HEK293 (cell line): ENCODE results near the gene RSPRY1.

Source experiments
- CTCF ChIA-PET: fragments of 350-600 bp; formaldehyde crosslinking; extraction: SDS; loops from one replicate; lab custom pipeline; 2021; ENCODE audit warnings: antibody characterized with exemption; lab: Yijun Ruan, JAX
- POLR2A ChIA-PET: fragments of 300-600 bp; formaldehyde crosslinking; extraction: SDS; loops from one replicate; lab custom pipeline; 2020; ENCODE audit warnings: antibody characterized with exemption, inconsistent platforms; lab: Yijun Ruan, JAX
- H3K27ac ChIP-seq: fragments of 200-500 bp; sonication (Bioruptor generic); 2 replicates; pipeline ENCODE4 v1.5.1; 2014; ENCODE audit warnings: low read depth, low read length, control low read depth, inconsistent platforms; ENCODE audit errors: extremely low read depth
- H3K36me3 ChIP-seq, 2 experiments: fragments of 200-500 bp in 1 of 2; sonication (Bioruptor generic) in 1 of 2; 1 replicate in 1 of 2; 2 replicates in 1 of 2; pipeline ENCODE4 v1.5.1; 2014 to 2017; ENCODE audit warnings: inconsistent platforms in 2 of 2, low read length in 2 of 2; ENCODE audit not compliant: control insufficient read depth in 2 of 2, insufficient read depth in 1 of 2
- H3K4me1 ChIP-seq: fragments of 200-500 bp; sonication (Bioruptor generic); 2 replicates; pipeline ENCODE4 v1.5.1; 2014; ENCODE audit warnings: mild to moderate bottlenecking, low read length, inconsistent platforms; ENCODE audit not compliant: control insufficient read depth, insufficient read depth
- H3K4me3 ChIP-seq: 2 replicates; pipeline ENCODE4 v1.5.1; 2011; ENCODE audit warnings: low read depth, mild to moderate bottlenecking, control low read depth, low read length, moderate library complexity
- H3K9me3 ChIP-seq: fragments of 200-500 bp; sonication (Bioruptor generic); 2 replicates; pipeline ENCODE4 v1.5.1; 2014; ENCODE audit warnings: low read depth, low read length, inconsistent platforms; ENCODE audit not compliant: control insufficient read depth, insufficient read depth
- OSR2 ChIP-seq: fragments of 450-650 bp; formaldehyde crosslinking; IDR thresholded peaks from 2 replicates; pipeline ENCODE4 v1.5.1; 2016; ENCODE audit warnings: missing biosample characterization, missing genetic modification characterization
- SCRT2 ChIP-seq: fragments of 450-650 bp; formaldehyde crosslinking; IDR thresholded peaks from 2 replicates; pipeline ENCODE4 v1.5.1; 2016; ENCODE audit warnings: missing biosample characterization, missing genetic modification characterization
- ZBTB11 ChIP-seq: fragments of 450-650 bp; formaldehyde crosslinking; conservative IDR thresholded peaks from 2 replicates; pipeline ENCODE4 v1.5.1; 2016; ENCODE audit warnings: low read depth, missing biosample characterization, missing genetic modification characterization
- ZBTB20 ChIP-seq: fragments of 450-650 bp; formaldehyde crosslinking; IDR thresholded peaks from 2 replicates; pipeline ENCODE4 v1.5.1; 2016; ENCODE audit warnings: missing biosample characterization, missing genetic modification characterization
- ZFP69B ChIP-seq: fragments of 450-650 bp; formaldehyde crosslinking; IDR thresholded peaks from 2 replicates; pipeline ENCODE4 v1.5.1; 2016; ENCODE audit warnings: missing biosample characterization, missing genetic modification characterization
- ZNF10 ChIP-seq: fragments of 450-650 bp; formaldehyde crosslinking; IDR thresholded peaks from 2 replicates; pipeline ENCODE4 v1.5.1; 2017; ENCODE audit warnings: missing biosample characterization, missing genetic modification characterization
- ZNF169 ChIP-seq: fragments of 450-650 bp; formaldehyde crosslinking; IDR thresholded peaks from 2 replicates; pipeline ENCODE4 v1.5.1; 2016; ENCODE audit warnings: missing biosample characterization, missing genetic modification characterization
- ZNF18 ChIP-seq: fragments of 450-650 bp; formaldehyde crosslinking; IDR thresholded peaks from 2 replicates; pipeline ENCODE4 v1.5.1; 2016; ENCODE audit warnings: missing biosample characterization, missing genetic modification characterization
- ZNF19 ChIP-seq: fragments of 450-650 bp; formaldehyde crosslinking; IDR thresholded peaks from 2 replicates; pipeline ENCODE4; 2016; ENCODE audit warnings: missing biosample characterization, missing genetic modification characterization, low read depth
- ZNF23 ChIP-seq: fragments of 450-650 bp; formaldehyde crosslinking; IDR thresholded peaks from 2 replicates; pipeline ENCODE4 v1.5.1; 2016; ENCODE audit warnings: missing biosample characterization, missing genetic modification characterization, borderline replicate concordance
- ZNF311 ChIP-seq: fragments of 450-650 bp; formaldehyde crosslinking; IDR thresholded peaks from 2 replicates; pipeline ENCODE4 v1.5.1; 2017; ENCODE audit warnings: missing biosample characterization, missing genetic modification characterization, borderline replicate concordance
- ZNF354C ChIP-seq: fragments of 450-650 bp; formaldehyde crosslinking; IDR thresholded peaks from 2 replicates; pipeline ENCODE4 v1.5.1; 2016; ENCODE audit warnings: missing biosample characterization, missing genetic modification characterization, low read depth, borderline replicate concordance
- ZNF404 ChIP-seq: fragments of 450-650 bp; formaldehyde crosslinking; IDR thresholded peaks from 2 replicates; pipeline ENCODE4 v1.5.1; 2017; ENCODE audit warnings: missing biosample characterization, missing genetic modification characterization
- ZNF473 ChIP-seq: fragments of 450-650 bp; formaldehyde crosslinking; IDR thresholded peaks from 2 replicates; pipeline ENCODE4 v1.5.1; 2017; ENCODE audit warnings: missing biosample characterization, missing genetic modification characterization
- ZNF501 ChIP-seq: fragments of 450-650 bp; formaldehyde crosslinking; IDR thresholded peaks from 2 replicates; pipeline ENCODE4 v1.5.1; 2016; ENCODE audit warnings: missing biosample characterization, missing genetic modification characterization
- ZNF513 ChIP-seq: fragments of 450-650 bp; IDR thresholded peaks from 2 replicates; pipeline ENCODE4 v1.5.1; 2018; ENCODE audit warnings: missing biosample characterization, missing genetic modification characterization
- ZNF549 ChIP-seq: fragments of 450-650 bp; IDR thresholded peaks from 2 replicates; pipeline ENCODE4 v1.5.1; 2018; ENCODE audit warnings: missing biosample characterization, missing genetic modification characterization, mild to moderate bottlenecking, inconsistent platforms, moderate library complexity
- ZNF704 ChIP-seq: fragments of 450-650 bp; formaldehyde crosslinking; IDR thresholded peaks from 2 replicates; pipeline ENCODE4 v1.5.1; 2016; ENCODE audit warnings: missing biosample characterization, missing genetic modification characterization
- ZXDB ChIP-seq: fragments of 450-650 bp; formaldehyde crosslinking; IDR thresholded peaks from 2 replicates; pipeline ENCODE4 v1.5.1; 2016; ENCODE audit warnings: missing biosample characterization, missing genetic modification characterization
- TF ChIP-seq, protein P1 (sequence below): fragments of 450-650 bp; formaldehyde crosslinking; IDR thresholded peaks from 2 replicates; pipeline ENCODE4 v1.5.1; 2016; ENCODE audit warnings: missing biosample characterization, missing genetic modification characterization
- TF ChIP-seq, protein P2 (sequence below): fragments of 450-650 bp; formaldehyde crosslinking; IDR thresholded peaks from 2 replicates; pipeline ENCODE4 v1.5.1; 2016; ENCODE audit warnings: missing biosample characterization, missing genetic modification characterization, borderline replicate concordance

RSPRY1 gene

GRCh38 chr16:57153841-57154240 is 32.3 kb upstream of the RSPRY1 start (continued):
- TF ChIP-seq ZXDB (no peak), ZBTB20 (no peak)

DNA sequence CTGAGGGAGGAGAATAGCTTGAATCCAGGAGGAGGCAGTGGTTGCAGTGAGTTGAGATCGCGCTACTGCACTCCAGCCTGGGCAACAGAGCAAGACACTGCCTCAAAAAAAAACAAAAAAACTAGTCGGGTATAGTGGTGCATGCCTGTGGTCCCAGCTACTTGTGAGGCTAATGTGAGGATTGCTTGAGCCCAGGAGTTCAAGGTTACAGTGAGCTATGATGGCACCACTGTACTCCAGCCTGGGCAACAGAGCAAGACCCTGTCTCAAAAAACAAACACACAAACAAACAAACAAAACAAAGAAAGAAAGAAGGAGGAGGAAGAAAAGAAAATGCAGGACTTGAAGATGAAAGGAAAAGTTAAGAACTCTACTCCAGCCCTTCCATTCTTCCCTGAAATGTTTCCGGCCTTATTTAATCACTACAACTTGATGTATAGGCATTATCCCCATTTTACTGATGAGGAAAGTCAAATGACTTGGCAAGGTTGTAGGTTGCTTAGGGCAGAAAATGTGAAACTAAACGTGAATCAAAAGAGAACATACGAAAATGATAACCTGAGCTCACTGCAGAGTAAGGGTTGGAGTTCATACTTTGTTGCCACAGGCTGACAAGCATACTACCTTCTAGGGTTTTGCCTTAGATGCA is 30.3 kb upstream of the RSPRY1 start:
- CTCF ChIA-PET, result no interaction called here
- TF ChIP-seq ZNF501 (tag by site-specific recombination), result no peak
- TF ChIP-seq ZNF23 (tag by site-specific recombination), result no peak
- no peak for TF ChIP-seq ZFP69B (tag by site-specific recombination)
- no peak for TF ChIP-seq ZNF513 (tag by site-specific recombination)
- no peak for TF ChIP-seq ZNF169
- TF ChIP-seq ZBTB11, result no peak
- no peak for TF ChIP-seq OSR2 (tag by site-specific recombination)
- TF ChIP-seq, protein P1, sequence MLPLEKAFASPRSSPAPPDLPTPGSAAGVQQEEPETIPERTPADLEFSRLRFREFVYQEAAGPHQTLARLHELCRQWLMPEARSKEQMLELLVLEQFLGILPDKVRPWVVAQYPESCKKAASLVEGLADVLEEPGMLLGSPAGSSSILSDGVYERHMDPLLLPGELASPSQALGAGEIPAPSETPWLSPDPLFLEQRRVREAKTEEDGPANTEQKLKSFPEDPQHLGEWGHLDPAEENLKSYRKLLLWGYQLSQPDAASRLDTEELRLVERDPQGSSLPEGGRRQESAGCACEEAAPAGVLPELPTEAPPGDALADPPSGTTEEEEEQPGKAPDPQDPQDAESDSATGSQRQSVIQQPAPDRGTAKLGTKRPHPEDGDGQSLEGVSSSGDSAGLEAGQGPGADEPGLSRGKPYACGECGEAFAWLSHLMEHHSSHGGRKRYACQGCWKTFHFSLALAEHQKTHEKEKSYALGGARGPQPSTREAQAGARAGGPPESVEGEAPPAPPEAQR (tag by site-specific recombination), result no peak
- no peak for TF ChIP-seq ZNF354C (tag by site-specific recombination)
- no peak for TF ChIP-seq ZNF473 (tag by site-specific recombination)
- TF ChIP-seq, protein P2, sequence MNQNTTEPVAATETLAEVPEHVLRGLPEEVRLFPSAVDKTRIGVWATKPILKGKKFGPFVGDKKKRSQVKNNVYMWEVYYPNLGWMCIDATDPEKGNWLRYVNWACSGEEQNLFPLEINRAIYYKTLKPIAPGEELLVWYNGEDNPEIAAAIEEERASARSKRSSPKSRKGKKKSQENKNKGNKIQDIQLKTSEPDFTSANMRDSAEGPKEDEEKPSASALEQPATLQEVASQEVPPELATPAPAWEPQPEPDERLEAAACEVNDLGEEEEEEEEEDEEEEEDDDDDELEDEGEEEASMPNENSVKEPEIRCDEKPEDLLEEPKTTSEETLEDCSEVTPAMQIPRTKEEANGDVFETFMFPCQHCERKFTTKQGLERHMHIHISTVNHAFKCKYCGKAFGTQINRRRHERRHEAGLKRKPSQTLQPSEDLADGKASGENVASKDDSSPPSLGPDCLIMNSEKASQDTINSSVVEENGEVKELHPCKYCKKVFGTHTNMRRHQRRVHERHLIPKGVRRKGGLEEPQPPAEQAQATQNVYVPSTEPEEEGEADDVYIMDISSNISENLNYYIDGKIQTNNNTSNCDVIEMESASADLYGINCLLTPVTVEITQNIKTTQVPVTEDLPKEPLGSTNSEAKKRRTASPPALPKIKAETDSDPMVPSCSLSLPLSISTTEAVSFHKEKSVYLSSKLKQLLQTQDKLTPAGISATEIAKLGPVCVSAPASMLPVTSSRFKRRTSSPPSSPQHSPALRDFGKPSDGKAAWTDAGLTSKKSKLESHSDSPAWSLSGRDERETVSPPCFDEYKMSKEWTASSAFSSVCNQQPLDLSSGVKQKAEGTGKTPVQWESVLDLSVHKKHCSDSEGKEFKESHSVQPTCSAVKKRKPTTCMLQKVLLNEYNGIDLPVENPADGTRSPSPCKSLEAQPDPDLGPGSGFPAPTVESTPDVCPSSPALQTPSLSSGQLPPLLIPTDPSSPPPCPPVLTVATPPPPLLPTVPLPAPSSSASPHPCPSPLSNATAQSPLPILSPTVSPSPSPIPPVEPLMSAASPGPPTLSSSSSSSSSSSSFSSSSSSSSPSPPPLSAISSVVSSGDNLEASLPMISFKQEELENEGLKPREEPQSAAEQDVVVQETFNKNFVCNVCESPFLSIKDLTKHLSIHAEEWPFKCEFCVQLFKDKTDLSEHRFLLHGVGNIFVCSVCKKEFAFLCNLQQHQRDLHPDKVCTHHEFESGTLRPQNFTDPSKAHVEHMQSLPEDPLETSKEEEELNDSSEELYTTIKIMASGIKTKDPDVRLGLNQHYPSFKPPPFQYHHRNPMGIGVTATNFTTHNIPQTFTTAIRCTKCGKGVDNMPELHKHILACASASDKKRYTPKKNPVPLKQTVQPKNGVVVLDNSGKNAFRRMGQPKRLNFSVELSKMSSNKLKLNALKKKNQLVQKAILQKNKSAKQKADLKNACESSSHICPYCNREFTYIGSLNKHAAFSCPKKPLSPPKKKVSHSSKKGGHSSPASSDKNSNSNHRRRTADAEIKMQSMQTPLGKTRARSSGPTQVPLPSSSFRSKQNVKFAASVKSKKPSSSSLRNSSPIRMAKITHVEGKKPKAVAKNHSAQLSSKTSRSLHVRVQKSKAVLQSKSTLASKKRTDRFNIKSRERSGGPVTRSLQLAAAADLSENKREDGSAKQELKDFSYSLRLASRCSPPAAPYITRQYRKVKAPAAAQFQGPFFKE, result no peak
- TF ChIP-seq ZNF311 (tag by site-specific recombination), result no peak
- no peak for TF ChIP-seq ZNF19 (tag by site-specific recombination)
- no peak for TF ChIP-seq ZNF404 (tag by site-specific recombination)
- TF ChIP-seq ZNF18 (tag by site-specific recombination), result no peak
- no peak for TF ChIP-seq ZNF704 (tag by site-specific recombination)
- no peak for TF ChIP-seq ZNF549
- TF ChIP-seq ZNF10 (tag by site-specific recombination), result no peak
- TF ChIP-seq SCRT2 (tag by site-specific recombination), result no peak

More for the DNA sequence above, 30.3 kb upstream of the RSPRY1 start:
- H3K9me3 ChIP-seq, result no peaks in the 10 kb centered on the region
- H3K4me1 ChIP-seq, result no peaks in the 10 kb centered on the region
- H3K27ac ChIP-seq, result no peak overlapping the region
- no peak overlapping the region for H3K4me3 ChIP-seq
- peaks cover 32 to 90% of the 10 kb centered on the region in 2 experiments for H3K36me3 ChIP-seq
- POLR2A ChIA-PET, result no interaction called here
